Activated naive CD8-positive, alpha-beta T cell treated with anti-CD3 and anti-CD28 coated beads for 36 hours (primary cell): ENCODE results near the gene HECTD1. TPM values are rescaled to one million over a fixed set of nuclear protein-coding genes. Genes with fewer than 3 reads are reported as not detected.
A peak's percentile ranks its signal among the peaks of the same experiment; 100 is the strongest.
"Not testable (repeated sequence)": the region's sequence is repeated elsewhere in the genome, so short reads cannot be mapped to it uniquely, and the experiment has no call there.

ENCODE experiments used
- DNase-seq: peaks from one replicate; pipeline ENCODE4 v3.0.0; 2021
- H3K27ac Mint-ChIP-seq: one replicate; pipeline ENCODE4 v1.8.0; 2022; ENCODE audit warnings: mild to moderate bottlenecking, moderate library complexity, mixed read lengths
- H3K27me3 Mint-ChIP-seq: one replicate; pipeline ENCODE4 v1.8.0; 2022; ENCODE audit warnings: mild to moderate bottlenecking, mixed read lengths
- H3K36me3 Mint-ChIP-seq: one replicate; pipeline ENCODE4 v1.8.0; 2021; ENCODE audit warnings: mild to moderate bottlenecking, mixed read lengths
- H3K4me1 Mint-ChIP-seq: one replicate; pipeline ENCODE4 v1.8.0; 2021; ENCODE audit warnings: mixed read lengths
- H3K4me3 Mint-ChIP-seq: one replicate; pipeline ENCODE4 v1.8.0; 2022; ENCODE audit warnings: mild to moderate bottlenecking, moderate library complexity, mixed read lengths
- H3K9me3 Mint-ChIP-seq: one replicate; pipeline ENCODE4 v1.8.0; 2022; ENCODE audit warnings: mixed read lengths
- total RNA-seq, 2 experiments: library from RNA; stranded (reverse); gene quantifications; one replicate each; pipeline ENCODE4 v1.2.3, GENCODE V29; 2021

Gene HECTD1
- total RNA-seq: 10 to 100 TPM; 78.6 to 89.2 TPM

DNA sequence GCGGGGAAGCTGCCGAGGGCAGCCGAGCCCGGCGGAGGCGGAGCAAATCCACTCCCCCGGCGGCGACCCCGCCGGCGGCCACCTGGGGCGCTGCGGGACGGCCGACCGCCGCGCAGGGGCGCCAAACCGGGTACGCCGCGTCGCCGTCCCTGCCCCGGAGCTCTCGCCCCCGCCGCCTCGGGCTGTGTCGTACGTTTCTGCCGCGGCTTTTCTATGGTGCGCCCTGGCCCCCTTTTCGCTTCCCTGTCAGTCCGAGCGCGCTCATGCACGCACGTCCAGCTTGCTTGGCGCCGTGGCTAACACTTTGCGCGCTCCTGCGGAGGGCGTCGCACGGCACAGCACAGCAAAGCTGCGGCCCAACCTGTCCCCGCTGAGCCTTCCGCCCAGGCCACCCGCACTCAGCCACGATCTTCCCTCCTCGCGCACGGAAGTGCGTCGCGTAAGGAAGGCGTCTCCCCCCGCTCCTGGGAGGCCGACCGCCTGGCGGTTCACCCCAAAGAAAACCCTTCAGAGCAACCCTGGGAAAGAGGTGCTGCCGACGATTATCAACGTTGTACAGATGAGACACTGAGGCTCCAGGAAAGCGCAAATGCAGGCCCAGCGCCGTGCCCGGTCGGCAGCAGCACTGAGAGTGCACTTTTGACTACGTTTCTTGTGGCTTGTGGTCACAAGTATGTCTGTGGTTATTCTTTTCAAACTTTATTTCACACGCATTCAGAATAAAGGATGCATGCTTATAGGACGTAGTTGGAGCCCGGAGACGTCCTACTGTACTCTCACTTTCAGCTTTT is at the start of gene HECTD1:
HECTD1 (minus strand) TSS at position 39 of the 791 bp plus-strand sequence. CDS start 1,857 bp downstream, outside the sequence.
- peaks cover 15% of the 10 kb centered on the region for H3K36me3 Mint-ChIP-seq
- peak within 1 kb of the TSS; percentile 89 for H3K4me3 Mint-ChIP-seq
- peak within 1 kb of the TSS; percentile 100 for H3K27ac Mint-ChIP-seq
- DNase-seq: peak; percentile 92
- peaks cover 3% of the 10 kb centered on the region for H3K9me3 Mint-ChIP-seq
- no peaks in the 10 kb centered on the region for H3K27me3 Mint-ChIP-seq
- H3K4me1 Mint-ChIP-seq: peaks cover 39% of the 10 kb centered on the region

GRCh38 chr14:31257244-31257553 is 49.6 kb upstream of the HECTD1 start:
- Mint-ChIP-seq H3K36me3 (no peaks in the 10 kb centered on the region), H3K4me3 (no peak overlapping the region), H3K27ac (no peak overlapping the region), H3K9me3 (no peaks in the 10 kb centered on the region), H3K27me3 (peaks cover 3% of the 10 kb centered on the region), H3K4me1 (no peaks in the 10 kb centered on the region)
- no peak for DNase-seq

DNA sequence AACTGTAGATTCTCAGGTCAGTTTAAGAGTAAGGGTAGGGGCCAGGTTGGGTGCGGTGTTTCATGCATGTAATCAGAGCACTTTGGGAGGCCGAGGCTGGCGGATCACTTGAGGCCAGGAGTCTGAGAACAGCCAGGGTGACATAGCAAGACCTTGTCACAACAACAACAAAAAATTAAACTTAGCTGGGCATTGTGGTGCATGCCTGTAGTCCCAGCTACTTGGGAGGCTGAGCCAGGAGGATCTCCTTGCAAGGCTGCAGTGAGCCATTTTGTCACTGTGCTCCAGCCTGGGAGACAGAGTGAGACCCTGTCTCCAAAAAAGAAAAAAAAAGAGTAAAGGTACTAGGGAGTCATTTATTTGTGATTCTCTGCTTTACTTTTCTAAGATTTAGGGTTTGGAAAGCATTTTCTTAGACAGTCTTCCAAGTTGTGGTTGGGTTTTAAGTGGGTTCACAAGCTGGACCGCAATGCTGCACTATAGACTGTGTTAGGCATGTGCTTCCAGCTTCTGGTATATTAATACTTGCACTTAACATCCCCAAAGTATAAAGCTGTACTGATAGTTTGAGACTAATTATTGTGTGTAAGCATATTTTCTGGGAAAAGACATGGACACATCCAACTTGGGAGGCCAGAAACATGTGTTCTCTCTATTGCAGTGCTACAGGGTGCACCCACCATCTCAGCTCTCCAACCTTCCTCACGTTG is 49.1 kb upstream of the HECTD1 start:
- H3K9me3 Mint-ChIP-seq: no peaks in the 10 kb centered on the region
- H3K27me3 Mint-ChIP-seq: peaks cover 3% of the 10 kb centered on the region
- DNase-seq: no peak
- no peaks in the 10 kb centered on the region for H3K36me3 Mint-ChIP-seq
- H3K4me1 Mint-ChIP-seq: no peaks in the 10 kb centered on the region
- no peak overlapping the region for H3K27ac Mint-ChIP-seq
- H3K4me3 Mint-ChIP-seq: no peak overlapping the region

- H3K9me3 Mint-ChIP-seq, DNase-seq: not testable (repeated sequence)
Measured at GRCh38 chr14:31255918-31256317, 48.3 kb upstream of the HECTD1 start.

DNA sequence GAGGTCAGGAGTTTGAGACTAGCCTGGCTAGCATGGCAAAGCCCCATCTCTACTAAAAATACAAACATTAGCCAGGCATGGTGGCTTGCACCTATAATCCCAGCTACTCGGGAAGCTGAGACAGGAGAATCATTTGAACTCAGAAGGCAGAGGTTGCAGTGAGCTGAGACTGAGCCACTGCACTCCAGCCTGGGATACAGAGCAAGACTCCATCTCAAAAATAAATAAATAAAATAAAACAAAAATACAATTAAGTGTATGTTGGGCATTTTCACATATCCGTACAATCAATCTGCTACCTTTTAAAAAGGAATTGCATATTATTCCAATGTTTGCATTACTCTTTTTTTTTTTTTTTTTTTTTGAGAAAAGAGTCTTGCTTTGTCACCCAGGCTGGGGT is 47.7 kb upstream of the HECTD1 start:
- no peaks in the 10 kb centered on the region for H3K9me3 Mint-ChIP-seq
- peaks cover 3% of the 10 kb centered on the region for H3K27me3 Mint-ChIP-seq
- no peak for DNase-seq
- no peak overlapping the region for H3K27ac Mint-ChIP-seq
- H3K36me3 Mint-ChIP-seq: no peaks in the 10 kb centered on the region
- no peaks in the 10 kb centered on the region for H3K4me1 Mint-ChIP-seq
- H3K4me3 Mint-ChIP-seq: no peak overlapping the region

More at GRCh38 chr14:31255918-31256317, 48.3 kb upstream of the HECTD1 start:
- not testable (repeated sequence) for H3K4me3 Mint-ChIP-seq, H3K27ac Mint-ChIP-seq, H3K4me1 Mint-ChIP-seq, H3K27me3 Mint-ChIP-seq, H3K36me3 Mint-ChIP-seq

- H3K36me3 Mint-ChIP-seq: no peaks in the 10 kb centered on the region
- DNase-seq: no peak
- H3K27ac Mint-ChIP-seq: no peak overlapping the region
- H3K9me3 Mint-ChIP-seq: no peaks in the 10 kb centered on the region
- no peaks in the 10 kb centered on the region for H3K4me1 Mint-ChIP-seq
- H3K27me3 Mint-ChIP-seq: no peaks in the 10 kb centered on the region
- no peak overlapping the region for H3K4me3 Mint-ChIP-seq
Measured at GRCh38 chr14:31253746-31254471, 46.3 kb upstream of the HECTD1 start.

- no peaks in the 10 kb centered on the region for H3K27me3 Mint-ChIP-seq
- H3K4me3 Mint-ChIP-seq: no peak overlapping the region
- H3K27ac Mint-ChIP-seq: no peak overlapping the region
- H3K36me3 Mint-ChIP-seq: no peaks in the 10 kb centered on the region
- no peak for DNase-seq
- H3K9me3 Mint-ChIP-seq: no peaks in the 10 kb centered on the region
- no peaks in the 10 kb centered on the region for H3K4me1 Mint-ChIP-seq
Measured at GRCh38 chr14:31252865-31253264, 45.3 kb upstream of the HECTD1 start.

- no peaks in the 10 kb centered on the region for H3K4me1 Mint-ChIP-seq
- H3K4me3 Mint-ChIP-seq: no peak overlapping the region
- H3K27me3 Mint-ChIP-seq: no peaks in the 10 kb centered on the region
- no peak overlapping the region for H3K27ac Mint-ChIP-seq
- no peaks in the 10 kb centered on the region for H3K9me3 Mint-ChIP-seq
- H3K36me3 Mint-ChIP-seq: no peaks in the 10 kb centered on the region
- DNase-seq: no peak
Measured at GRCh38 chr14:31251028-31251958, 43.7 kb upstream of the HECTD1 start.

DNA sequence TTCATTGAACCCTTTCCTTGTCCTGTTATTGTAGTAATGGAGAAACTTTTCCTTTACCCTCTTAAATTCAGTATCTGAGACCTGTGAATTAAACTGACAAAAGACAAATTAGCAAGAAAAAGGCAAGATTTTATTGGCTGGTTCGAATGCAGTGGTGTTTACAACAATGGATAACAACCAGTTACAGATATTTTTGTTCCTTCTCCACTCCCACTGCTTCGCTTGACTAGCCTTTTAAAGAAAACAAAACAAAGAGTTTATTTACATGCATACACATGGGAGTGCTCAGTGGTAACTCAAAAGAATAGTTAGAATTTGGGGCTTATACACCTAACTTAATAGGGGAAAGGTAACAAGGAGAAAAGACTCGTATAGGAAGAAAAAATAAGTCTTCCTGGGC is 37.0 kb upstream of the HECTD1 start:
- no peak overlapping the region for H3K27ac Mint-ChIP-seq
- no peaks in the 10 kb centered on the region for H3K27me3 Mint-ChIP-seq
- H3K4me3 Mint-ChIP-seq: no peak overlapping the region
- H3K4me1 Mint-ChIP-seq: peaks cover 7% of the 10 kb centered on the region
- no peaks in the 10 kb centered on the region for H3K36me3 Mint-ChIP-seq
- no peaks in the 10 kb centered on the region for H3K9me3 Mint-ChIP-seq
- no peak for DNase-seq

- H3K9me3 Mint-ChIP-seq: no peaks in the 10 kb centered on the region
- H3K27ac Mint-ChIP-seq: no peak overlapping the region
- H3K4me3 Mint-ChIP-seq: no peak overlapping the region
- H3K27me3 Mint-ChIP-seq: no peaks in the 10 kb centered on the region
- peaks cover 9% of the 10 kb centered on the region for H3K4me1 Mint-ChIP-seq
- peak; percentile 14 for DNase-seq
- H3K36me3 Mint-ChIP-seq: no peaks in the 10 kb centered on the region
Measured at GRCh38 chr14:31243860-31244259, 36.3 kb upstream of the HECTD1 start.

DNA sequence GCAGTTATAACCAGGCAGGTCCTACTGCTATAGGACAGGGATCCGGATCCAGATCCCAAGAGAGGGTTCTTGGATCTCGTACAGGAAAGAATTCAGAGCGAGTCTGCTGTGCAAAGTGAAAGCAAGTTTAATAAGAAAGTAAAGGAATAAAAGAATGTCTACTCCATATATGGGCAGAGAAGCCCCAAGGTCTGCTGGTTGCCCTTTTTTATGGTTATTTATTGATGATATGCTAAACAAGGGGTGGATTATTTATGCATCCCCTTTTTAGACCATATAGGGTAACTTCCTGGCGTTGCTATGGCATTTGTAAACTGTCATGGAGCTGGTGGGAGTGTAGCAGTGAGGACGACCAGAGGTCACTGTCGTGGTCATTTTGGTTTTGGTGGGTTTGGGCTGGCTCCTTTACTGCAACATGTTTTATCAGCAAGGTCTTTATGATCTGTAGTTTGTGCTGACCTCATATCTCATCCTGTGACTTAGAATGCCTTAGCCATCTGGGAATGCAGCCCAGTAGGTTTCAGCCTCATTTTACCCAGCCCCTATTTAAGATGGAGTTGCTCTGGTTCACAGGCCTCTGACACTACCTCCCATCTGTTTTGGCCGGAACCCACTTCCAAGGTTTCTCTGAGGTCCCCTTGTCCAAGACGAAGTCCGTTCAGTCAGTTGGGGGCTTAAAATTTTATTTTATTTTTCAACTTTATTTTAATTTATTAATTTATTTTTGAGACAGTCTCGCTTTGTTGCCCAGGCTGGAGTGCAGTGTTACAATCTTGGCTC is 34.8 kb upstream of the HECTD1 start:
- DNase-seq, H3K36me3 Mint-ChIP-seq, H3K4me3 Mint-ChIP-seq, H3K4me1 Mint-ChIP-seq, H3K27ac Mint-ChIP-seq, H3K9me3 Mint-ChIP-seq, H3K27me3 Mint-ChIP-seq: not testable (repeated sequence)

DNA sequence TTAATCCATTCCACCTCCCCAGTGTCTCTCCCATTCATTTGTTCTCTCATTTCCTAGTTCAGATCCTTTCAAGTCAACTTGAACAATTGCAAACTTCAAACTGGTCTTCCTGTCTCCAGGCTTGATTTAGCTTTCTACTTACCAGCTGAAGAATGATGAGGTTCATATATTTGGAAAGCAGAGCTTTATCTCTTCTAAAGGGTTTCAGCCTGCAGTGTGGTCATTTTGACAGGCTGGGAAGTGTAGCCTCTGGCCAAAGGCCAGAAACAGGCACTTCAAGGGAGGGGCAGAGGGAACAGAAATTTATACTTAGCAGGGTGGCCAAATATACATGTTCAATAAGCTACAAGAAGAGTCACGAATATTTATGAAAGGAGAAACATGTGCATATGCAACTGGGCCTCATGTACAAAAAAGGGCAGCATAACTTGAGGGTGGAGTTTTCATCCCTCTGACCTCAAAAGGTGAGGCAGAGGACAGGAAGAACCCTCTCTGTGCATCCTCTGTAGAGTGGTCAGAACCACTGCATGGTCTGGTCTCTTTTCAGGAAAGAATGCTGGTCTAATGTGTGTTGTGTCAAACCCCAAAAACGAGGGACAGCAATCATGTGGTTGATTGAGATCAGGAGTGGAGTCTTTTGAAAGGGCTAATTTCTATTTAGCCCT is 34.0 kb upstream of the HECTD1 start:
- no peak overlapping the region for H3K4me3 Mint-ChIP-seq
- DNase-seq: no peak
- no peaks in the 10 kb centered on the region for H3K27me3 Mint-ChIP-seq
- H3K4me1 Mint-ChIP-seq: peaks cover 9% of the 10 kb centered on the region
- no peak overlapping the region for H3K27ac Mint-ChIP-seq
- no peaks in the 10 kb centered on the region for H3K9me3 Mint-ChIP-seq
- H3K36me3 Mint-ChIP-seq: no peaks in the 10 kb centered on the region

DNA sequence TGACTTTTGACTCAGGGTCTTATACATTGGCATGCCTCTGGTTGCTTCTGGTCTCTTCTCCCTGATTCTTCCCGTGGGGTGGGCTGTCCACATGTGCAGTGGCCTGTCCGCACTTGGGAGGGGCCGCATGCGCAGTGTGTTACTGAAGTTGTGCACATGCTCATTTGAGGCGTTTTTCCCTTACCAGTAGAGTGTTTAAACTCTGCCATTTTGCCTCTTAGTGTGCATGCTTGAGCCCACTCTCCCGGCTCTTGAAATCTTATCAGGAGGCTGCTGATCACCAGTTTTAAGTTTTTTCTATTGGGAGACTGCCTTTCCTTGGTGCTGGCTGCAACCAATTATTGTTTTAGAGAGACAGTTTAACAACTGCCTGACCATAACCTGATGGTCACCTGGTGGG is 32.1 kb upstream of the HECTD1 start:
- Mint-ChIP-seq H3K4me1 (peaks cover 9% of the 10 kb centered on the region), H3K27ac (no peak overlapping the region), H3K36me3 (no peaks in the 10 kb centered on the region), H3K4me3 (no peak overlapping the region), H3K9me3 (no peaks in the 10 kb centered on the region), H3K27me3 (no peaks in the 10 kb centered on the region)
- DNase-seq: no peak

- no peaks in the 10 kb centered on the region for H3K36me3 Mint-ChIP-seq
- H3K9me3 Mint-ChIP-seq: no peaks in the 10 kb centered on the region
- peaks cover 4% of the 10 kb centered on the region for H3K4me1 Mint-ChIP-seq
- no peak overlapping the region for H3K4me3 Mint-ChIP-seq
- H3K27me3 Mint-ChIP-seq: no peaks in the 10 kb centered on the region
- no peak for DNase-seq
- H3K27ac Mint-ChIP-seq: no peak overlapping the region
Measured at GRCh38 chr14:31235462-31235861, 27.9 kb upstream of the HECTD1 start.
